IPS DF 4.7 (cell line): ENCODE measurements around the gene CACNA2D3.
"Not testable (repeated sequence)": the region's sequence is repeated elsewhere in the genome, so short reads cannot be mapped to it uniquely, and the experiment has no call there.

Experiments
- DNase-seq: peaks from one replicate; pipeline ENCODE4 v3.0.0-alpha.2; 2013; ENCODE audit warnings: low spot score; ENCODE audit errors: extremely low read depth

Gene CACNA2D3

DNA sequence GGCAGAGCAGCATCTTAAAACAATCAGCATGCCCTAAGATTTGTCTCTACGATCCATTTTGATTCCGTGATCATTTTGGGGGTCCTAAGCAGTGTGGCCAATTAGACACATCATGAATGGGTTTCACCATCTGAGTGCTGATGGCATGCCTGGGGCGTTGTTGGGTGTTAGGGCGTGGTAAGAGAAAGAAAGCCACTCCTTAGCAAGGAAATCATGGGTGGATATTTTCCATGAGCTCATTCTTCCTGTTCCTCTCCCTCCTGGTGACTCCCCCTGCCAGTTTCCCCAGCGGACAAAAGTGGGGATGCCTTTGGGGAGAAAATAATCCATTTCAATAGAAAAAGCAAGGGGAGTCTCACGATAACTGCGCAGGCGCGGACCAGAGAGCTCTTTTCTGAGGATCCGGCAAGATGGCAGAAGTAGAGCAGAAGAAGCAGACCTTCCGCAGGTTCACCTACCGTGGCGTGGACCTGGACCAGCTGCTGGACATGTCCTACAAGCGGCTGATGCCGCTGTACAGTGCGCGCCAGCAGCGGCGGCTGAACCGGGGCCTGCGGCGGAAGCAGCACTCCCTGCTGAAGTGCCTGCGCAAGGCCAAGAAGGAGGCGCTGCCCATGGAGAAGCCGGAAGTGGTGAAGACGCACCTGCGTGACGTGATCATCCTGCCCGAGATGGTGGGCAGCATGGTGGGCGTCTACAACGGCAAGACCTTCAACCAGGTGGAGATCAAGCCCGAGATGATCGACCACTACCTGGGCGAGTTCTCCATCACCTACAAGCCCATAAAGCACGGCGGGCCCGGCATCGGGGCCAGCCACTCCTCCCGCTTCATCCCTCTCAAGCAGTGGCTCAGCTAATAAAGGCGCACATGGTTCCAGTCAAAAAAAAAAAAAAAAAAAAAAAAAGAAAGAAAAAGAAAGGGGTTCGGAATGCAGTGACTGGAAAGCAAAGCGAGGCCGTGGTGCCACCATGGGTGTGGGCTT lies 503.7 kb downstream of the CACNA2D3 start:
- DNase-seq, result no peak

DNA sequence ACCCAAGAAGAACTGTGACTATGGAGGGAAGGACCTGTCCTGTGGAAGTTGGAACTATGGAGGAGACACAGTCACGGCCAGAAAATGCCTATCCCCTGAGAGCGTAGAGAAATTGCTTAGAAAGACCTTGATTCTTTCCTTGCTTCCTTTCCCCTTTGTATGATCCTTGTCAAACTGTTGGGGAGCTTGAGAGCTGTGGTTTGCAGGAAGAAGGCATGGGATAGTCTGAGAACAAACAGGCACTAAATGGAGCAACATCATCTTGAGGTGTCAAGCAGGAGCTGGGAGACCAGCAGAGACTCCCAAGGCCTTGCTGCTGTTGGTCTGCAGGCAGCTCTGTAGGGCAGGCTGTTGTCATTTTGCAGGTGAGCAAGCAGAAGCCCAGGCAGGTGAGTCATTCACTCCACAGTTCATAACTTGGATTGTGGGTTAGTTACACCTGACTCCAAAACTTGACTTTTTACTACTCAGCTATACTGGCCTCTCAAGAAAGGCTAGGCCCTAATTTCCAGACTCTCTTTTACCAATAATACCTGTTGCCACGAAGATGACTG lies 506.6 kb downstream of the CACNA2D3 start:
- no peak for DNase-seq

DNA sequence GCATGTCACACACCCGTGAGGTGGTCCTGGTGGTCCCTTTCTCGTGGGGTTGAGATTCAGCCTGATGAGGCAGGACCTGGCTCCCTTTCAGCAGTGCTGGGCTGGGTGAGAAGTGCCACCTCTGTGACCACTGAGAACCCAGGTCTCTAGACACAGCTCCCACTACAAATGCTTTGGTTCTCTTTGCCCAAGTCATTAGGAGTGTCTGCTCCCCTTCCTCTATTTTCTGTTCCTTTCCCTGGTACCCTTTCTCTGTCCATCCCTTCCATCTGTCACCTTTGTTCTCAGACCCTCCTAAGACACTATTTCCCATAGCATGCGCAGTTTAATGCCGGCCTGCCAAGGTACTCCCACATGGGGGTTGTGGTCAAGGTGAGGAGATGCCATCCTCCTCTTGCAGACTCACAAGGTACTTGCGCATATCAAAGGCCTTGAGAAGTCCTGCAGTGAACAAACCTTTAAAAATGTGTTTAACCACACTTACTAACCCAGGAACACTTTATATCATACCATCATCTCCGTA lies 507.8 kb downstream of the CACNA2D3 start:
- no peak for DNase-seq

DNA sequence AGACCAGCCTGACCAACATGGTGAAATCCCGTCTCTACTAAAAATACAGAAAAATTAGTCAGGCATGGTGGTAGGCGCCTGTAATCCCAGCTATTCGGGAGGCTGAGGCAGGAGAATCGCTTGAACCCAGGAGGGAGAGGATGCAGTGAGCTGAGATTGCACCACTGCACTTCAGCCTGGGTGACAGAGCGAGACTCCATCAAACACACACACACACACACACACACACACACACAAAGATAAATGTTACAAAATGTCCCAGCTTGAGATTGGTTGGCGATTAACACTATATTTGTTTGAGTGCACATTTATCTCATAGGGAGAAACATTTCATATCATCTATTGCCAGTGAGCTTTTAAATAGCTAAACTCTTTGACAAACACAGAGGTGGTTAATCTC lies 508.6 kb downstream of the CACNA2D3 start:
- not testable (repeated sequence) for DNase-seq

DNA sequence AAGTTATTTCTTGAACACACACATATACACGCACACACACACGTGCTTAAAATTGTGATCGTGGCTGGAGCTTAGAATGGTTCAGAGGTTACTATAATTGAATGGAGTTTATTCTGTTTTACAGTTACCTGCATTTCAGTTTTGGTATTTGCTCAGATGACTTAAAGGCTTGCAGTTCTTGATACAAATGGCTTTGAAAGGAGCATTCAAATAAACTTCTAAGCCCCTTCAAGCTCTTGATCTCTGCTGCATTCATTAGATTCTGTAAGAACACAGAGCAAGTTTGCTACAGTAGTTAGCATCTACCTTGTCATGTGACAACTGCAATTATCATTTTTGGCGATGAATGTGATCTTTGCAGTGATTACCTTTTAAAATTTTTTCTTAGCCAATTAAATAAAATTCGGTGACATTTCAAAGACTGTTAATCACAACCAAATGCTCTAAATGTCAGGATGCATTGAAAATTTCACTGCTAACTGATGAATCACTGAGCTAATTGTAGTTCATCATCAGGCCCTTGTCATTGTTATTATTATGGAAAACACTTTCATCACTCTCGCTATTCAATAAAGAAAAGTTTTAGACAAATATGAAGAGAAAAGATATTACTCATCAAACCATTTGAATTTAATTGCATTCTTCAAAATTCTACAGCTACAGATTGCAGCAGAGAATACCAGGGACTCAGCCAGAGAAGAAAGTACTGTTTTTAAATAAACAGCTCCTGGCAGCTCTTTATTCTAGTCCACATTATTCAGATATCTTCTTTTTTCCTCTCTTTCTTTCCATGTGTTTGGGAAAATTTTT lies 509.4 kb downstream of the CACNA2D3 start:
- DNase-seq, result no peak

DNA sequence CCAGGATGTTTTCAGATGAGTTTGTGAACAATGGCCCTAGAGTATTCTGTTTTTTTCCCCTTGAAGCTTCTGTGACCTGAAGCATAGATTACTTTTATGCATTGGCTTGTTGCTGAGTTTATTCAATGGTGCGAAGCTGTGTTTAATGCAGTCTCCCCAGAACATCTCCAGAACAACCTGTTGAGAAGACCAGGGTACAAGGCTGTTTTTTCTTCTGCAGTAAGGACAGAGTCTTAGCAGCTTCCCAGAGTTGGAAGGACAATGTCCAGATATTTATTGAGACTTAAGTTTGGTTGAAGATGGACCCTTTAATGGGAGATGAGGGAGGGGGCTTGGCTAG lies 509.9 kb downstream of the CACNA2D3 start:
- DNase-seq, result no peak

DNA sequence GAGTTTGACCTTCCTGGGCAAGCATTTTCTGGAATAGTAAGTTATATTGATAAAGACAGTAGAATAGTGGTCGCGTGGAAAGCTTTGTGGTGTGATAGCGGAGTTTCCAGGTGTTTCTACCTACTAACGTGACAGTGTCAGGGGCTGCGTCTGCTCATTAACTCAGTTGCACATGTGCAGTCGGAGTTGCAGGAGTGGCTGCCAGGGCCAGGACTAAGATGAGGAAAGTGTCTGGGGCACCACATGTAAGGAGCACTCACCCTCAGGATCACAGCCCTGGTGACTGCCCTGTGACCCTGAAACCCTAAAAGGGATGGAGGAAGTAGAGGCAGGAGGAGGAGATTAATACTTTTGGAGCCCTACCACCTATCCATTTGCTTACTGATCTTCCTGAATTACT lies 510.5 kb downstream of the CACNA2D3 start:
- DNase-seq, result no peak

DNA sequence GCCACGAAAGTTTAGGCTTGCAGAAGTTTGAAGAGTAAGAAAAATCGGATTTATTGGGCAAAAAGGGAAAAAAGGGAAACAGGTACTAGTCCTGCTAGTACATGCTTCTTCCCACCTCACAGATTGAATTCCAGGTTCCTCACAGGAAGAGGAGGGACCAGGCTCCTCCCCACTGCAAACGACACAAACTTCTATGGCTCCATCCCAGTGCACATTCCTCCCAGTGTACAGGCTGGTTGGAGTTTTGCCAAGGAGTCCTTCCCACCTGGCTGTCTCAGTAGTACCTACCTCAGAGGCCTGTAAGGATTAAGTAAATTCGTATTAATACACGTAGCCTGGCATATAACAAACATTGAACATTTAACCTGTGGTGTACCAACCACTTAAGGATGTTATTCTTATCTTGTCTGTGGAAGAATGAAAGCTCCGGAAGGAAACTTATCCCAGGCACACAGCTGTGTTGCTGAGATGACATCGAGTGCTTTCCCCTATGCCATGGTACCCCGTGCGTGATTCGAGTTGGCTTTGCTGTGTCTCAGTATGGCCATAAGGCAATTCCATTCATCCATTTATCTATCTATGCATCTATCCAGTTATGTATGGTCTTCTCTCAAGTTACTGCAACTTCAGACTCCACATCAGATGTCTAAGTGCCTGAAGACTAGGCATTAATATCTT lies 511.2 kb downstream of the CACNA2D3 start:
- DNase-seq, result no peak

DNA sequence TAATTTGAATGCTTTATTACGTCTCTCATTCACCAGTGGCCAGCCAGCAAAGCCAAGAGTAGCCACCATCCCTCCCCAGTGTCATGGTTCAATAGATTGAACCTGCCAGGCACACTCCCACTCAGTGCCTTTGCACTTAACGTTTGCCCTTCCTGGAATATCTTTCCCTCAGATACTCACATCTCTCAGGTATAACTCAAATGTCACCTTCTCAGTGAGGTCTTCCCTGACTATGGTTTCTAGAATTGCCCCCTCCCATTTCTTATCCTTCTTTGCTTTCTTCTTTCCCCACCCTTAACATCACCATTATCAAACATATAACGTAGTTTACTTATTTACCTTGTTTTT lies 511.7 kb downstream of the CACNA2D3 start:
- no peak for DNase-seq

DNA sequence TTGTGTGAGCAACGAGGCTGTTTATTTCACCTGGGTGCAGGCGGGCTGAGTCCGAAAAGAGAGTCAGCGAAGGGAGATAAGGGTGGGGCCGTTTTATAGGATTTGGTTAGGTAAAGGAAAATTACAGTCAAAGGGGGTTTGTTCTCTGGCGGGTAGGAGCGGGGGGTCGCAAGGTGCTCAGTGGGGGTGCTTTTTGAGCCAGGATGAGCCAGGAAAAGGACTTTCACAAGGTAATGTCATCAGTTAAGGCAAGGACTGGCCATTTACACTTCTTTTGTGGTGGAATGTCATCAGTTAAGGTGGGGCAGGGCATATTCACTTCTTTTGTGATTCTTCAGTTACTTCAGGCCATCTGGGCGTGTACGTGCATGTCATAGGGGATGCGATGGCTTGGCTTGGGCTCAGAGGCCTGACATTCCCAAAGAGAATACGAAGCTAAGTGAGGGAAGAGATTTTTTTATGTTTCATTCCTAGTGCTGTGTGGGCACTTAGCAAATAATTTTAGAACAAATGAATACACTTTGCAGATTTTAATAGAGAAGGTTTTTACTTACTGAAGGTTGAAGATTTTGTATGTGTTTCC lies 517.5 kb downstream of the CACNA2D3 start:
- DNase-seq, result not testable (repeated sequence)

DNA sequence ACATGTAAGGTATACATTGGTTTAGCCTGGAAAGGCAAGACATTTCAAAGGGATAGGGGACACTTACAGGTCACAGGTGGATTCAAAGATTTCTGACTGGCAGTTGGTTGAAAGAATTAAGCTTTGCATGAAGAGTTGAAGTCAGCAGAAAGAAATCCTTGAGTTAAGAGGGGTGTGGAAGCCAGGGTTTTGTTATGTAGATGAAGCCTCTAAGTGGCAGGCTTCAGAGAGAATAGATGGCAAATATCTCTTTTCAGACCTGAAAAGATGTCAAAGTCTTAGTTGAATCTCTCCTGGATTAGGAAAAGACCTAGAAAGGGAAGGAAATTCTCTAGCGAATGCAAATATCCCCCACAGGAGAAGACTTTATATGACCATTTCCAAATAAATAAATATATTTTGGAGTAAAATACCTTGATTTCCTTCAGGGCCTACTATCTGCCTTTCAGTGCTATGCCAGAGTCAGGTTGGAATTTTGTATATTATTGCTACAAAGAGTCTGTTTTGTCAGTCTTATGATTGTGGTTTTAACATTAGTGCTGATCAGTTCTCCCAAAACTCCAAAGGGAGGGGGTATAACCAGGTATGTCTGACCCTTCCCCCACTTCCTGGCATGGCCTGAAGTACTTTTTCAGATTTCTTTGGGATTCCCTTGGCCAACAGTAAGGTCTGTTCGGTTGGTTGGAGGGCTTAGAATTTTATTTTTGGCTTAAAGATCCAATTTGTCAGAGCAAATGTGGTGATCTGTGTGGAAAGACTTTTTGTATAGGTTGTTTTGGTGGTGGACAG lies 519.1 kb downstream of the CACNA2D3 start:
- no peak for DNase-seq

DNA sequence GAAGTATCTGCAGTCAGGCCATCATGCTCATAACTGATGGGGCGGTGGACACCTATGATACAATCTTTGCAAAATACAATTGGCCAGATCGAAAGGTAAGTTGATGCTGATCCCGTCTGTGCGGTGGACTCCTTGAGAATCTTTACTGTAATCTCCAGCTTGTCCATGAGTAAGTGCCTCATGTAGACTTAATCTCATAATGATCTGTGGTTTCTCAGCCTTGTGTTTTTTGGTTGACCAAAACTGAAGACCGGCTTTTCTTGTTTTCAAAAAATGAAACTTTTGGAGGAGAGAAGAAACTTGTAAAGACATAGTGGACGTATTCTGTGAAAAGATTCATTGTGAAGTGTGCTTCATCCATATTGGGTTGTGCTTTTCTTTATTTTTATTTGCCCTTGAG lies 519.8 kb downstream of the CACNA2D3 start:
- no peak for DNase-seq

DNA sequence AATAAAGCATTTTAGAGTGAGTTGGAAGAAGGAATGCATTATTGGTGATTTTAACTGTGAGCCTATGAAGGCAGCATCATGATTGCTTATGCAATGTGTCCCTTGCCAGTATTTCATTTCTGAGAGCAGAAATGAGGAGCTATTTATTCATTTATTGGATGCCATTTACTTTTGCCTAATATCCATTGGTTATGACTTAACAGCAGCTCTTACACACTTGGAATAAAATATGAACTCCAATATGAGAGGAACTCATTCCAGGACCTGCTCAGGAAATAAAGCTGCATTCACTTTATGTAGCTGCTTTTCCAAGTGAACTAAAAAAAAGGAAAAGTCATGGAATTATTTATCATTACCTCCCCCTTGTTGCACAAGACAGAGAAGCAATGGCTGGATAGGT lies 525.4 kb downstream of the CACNA2D3 start:
- no peak for DNase-seq

DNA sequence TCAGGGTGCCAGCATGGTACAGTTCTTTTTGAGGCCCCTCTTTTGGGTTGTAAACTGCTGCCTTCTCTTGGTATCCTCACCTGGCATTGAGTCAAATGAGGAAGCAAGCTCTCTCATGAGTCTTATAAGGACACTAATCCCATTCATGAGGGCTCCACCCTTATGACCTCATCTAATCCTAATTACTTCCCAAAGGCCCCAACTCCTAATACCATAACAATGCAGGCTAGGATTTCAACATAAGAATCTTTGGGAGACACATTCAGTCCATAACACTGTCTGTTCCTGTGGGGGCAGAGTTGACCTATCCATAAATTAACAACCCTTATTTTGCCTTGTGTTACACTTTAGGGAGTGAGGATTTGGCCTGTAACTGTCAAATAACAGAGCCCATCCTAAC lies 527.2 kb downstream of the CACNA2D3 start:
- no peak for DNase-seq

DNA sequence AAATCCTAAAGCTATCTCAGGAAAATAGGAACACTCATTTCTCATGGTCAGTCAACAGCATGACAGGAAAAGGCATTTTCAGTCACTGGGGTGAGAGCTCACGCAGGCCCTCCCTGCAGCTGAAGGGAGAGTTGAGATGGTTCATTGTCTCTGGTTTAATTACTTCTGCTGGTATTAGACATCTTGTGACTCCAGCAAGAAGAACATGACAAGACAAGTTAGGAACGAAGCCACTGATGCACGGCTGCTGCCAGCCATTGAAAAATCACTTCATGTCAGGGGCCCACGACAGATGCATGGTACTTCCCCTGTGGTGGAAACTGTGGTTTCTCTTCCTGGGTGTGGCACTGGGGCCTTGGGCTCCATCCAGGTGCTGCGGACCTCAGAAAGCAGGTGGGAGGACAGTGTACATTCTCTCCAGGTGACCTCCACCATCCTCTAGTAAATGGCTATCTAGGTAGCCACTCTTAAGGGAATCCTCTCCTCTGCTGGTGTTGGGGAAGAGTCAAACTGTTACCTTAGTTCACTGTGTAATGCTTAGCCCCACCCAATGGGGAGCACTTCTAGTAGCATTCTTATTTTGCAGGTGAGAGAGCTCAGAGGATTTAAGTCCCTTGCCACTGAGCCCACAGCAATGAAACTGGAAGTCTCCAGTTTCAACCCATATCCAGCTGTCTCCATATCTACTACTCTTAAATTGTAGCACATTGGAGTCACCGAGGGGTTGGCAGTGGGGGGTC lies 531.3 kb downstream of the CACNA2D3 start:
- DNase-seq, result no peak

DNA sequence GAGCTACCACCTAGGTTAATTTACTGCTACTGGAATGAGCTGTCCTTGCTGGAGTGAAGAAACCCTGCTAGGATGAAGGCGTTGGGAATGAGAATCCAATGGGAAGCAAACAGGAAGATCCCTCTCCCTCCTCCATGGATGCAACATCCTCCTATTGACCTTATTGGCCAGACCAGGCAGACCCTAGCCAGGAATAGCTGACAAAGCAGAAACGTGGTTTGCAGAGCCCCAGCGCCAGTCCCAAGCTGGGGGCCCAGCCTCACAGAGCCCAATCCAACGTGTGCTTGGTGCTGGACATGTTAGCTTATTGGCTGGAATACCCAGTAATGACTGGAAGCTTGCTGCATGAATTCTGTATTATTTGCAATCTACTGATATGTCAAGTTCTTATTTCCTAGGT lies 532.4 kb downstream of the CACNA2D3 start:
- DNase-seq, result no peak

DNA sequence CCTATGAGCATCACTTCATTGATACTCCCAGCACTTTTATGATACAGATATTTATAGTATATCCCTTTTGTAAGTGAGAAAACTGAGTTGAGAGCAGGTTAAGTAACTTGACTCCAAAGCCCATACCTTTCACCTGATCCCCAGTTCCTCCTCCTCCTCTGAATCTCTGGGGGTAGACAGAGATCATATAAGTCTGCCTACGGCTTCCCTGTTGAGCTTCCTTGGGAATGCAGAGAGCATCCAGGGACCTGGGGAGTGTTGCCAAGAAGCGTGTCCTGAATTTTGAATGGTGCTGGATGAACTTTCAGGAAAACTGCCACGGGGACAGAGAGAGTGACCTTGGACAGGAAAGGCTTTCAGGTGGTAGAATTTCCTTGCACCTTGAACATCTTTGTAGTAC lies 537.0 kb downstream of the CACNA2D3 start:
- no peak for DNase-seq

DNA sequence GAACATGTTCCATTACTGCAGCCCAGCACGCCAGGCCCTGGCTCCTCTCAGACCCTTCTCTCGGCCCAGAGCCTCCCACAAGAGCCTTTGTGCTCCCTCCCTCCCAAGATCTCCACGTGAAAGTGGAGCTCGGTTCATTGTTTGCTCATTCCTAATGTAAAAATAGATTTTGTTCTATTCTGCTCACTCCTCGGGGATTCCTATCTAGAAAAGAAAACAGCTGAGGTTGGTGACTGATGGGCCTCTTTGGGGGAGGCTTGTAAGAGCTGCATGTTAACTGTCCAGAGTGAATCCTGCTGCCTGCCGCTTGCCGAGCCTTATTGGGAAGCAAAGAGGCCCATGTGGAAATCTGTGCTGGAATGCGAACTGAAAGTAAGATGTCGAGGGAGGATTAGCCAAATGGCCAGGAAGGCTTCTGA lies 538.4 kb downstream of the CACNA2D3 start:
- no peak for DNase-seq

DNA sequence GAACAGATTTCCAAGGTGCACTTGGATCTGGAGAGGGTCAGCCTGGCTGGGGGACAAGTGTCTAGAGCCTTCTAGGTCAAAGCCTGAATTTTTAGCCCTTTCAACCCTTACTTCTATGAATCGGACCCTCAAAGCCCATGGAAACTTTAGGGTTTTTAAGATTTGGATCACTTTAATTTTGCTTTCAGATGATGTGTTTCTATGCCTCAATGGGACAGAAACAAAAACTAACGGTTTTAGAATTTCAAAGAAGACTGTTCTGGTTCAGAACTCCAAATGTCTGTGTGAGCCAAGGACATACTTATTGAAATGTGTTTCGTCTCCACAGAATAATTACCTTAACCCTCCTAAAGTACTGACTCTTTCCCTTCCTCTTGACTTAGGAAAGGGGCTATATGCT lies 538.8 kb downstream of the CACNA2D3 start:
- no peak for DNase-seq
